Measurements from ENCODE around the gene TSR1. TPM values are rescaled to one million over a fixed set of nuclear protein-coding genes. Genes with fewer than 3 reads are reported as not detected.
A peak's percentile ranks its signal among the peaks of the same experiment; 100 is the strongest.
"Not testable (repeated sequence)": the region's sequence is repeated elsewhere in the genome, so short reads cannot be mapped to it uniquely, and the experiment has no call there.

The TSR1 gene
- total RNA-seq, 8 experiments from 2014 or later, result 27.6 to 70.9 (median 41.3) TPM

DNA sequence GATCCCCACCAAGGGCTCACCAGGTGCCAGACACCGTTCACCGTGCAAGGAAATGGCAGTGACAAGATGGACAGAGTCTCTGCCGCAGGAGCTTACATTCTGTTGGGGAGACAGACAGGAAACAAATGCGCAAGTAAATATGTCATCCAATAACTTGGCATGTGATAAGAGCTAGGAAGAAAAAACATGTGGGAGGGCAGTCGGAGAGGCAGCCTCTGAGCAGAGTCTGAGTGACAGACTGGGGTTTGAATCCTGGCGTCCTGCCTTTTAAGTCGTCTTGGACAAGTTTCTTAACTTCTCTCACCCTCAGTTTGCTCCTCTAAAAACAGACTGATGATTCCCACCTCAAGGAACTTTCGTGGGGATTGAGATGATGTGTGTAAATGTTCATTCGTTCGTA, 8.3 kb upstream of the TSR1 start:
- peaks cover 11 to 13% of the 10 kb centered on the region in 2 donors for H3K4me1 ChIP-seq (replicated peaks in 1 of 2)
- H3K4me3 ChIP-seq, result no peak overlapping the region
- WGBS, 10 experiments, result 73 to 100% (median 94%) methylated on average over 1 to 6 of the region's 10 CpGs; no CpG with 5 or more reads in 1 of the 10 experiments
- in situ Hi-C loops (cut with MboI; ENCODE audit: low pct_unique_long_range_greater_than_20kb in 2 of 9, low sequenced_read_pairs in 9 of 9, unreplicated experiment in 9 of 9), result no loop called here
- no peak for ATAC-seq (replicated peaks in 6 of 8)
- H3K27ac ChIP-seq, result no peak overlapping the region

DNA sequence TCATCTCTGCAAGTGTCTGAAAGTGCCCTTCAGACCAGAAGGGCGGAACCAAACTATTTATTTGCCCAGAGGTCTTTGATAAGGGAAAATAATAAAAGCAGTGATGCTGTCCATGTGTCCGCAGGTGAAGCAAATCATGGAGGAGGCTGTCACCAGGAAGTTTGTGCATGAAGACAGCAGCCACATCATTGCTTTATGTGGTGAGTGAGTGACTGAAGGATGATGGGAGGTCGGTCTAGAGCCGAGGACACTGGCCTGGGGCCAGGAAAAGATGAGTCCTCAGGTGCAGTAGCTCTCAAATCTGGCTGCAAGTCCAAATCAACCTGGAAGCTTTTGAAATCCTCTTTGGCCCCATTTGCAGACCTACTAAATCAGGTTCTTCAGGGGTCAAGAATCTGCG, 7.2 kb upstream of the TSR1 start:
- Histone ChIP-seq H3K4me3 (no peak overlapping the region), H3K4me1 (replicated peaks in 1 of 2) (peaks cover 8 to 12% of the 10 kb centered on the region in 2 donors), H3K27ac (no peak overlapping the region)
- WGBS, 10 experiments, result 50 to 100% (median 87%) methylated on average over 1 to 5 of the region's 5 CpGs; no CpG with 5 or more reads in 1 of the 10 experiments
- no peak for ATAC-seq (replicated peaks in 6 of 8)
- in situ Hi-C loops (cut with MboI; ENCODE audit: low pct_unique_long_range_greater_than_20kb in 2 of 9, low sequenced_read_pairs in 9 of 9, unreplicated experiment in 9 of 9), result no loop called here

DNA sequence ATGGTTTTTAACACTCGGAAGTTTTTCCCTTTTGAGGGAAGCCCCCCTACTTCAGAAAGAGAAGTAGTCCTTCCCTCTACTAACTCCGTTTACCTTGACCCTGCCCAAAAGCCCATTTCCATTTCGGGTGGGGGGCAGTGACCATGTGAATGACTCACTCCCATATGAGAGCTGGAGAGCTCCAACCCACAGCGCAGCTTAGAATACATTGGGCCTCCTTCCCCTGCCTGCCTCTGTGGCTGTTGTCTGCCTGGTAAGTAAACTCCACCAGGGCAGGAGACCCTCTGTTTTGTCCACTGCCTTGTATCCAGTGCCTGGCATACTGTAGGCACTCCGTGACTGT, 2.0 kb upstream of the TSR1 start:
- peak; percentile 5 to 28 (median 12) for ATAC-seq (replicated peaks in 6 of 8)
- in situ Hi-C loops (cut with MboI; ENCODE audit: low pct_unique_long_range_greater_than_20kb in 2 of 9, low sequenced_read_pairs in 9 of 9, unreplicated experiment in 9 of 9), result no loop called here
- 0 to 60% (median 30%) methylated on average over 1 to 2 of the region's 5 CpGs; no CpG with 5 or more reads in 4 of the 10 experiments for WGBS, 10 experiments
- H3K4me1 ChIP-seq (replicated peaks in 1 of 2), result peaks cover 8 to 13% of the 10 kb centered on the region in 2 donors
- H3K4me3 ChIP-seq, result peak overlapping the region; percentile 73 to 99 (median 87)
- no peak overlapping the region for H3K27ac ChIP-seq

DNA sequence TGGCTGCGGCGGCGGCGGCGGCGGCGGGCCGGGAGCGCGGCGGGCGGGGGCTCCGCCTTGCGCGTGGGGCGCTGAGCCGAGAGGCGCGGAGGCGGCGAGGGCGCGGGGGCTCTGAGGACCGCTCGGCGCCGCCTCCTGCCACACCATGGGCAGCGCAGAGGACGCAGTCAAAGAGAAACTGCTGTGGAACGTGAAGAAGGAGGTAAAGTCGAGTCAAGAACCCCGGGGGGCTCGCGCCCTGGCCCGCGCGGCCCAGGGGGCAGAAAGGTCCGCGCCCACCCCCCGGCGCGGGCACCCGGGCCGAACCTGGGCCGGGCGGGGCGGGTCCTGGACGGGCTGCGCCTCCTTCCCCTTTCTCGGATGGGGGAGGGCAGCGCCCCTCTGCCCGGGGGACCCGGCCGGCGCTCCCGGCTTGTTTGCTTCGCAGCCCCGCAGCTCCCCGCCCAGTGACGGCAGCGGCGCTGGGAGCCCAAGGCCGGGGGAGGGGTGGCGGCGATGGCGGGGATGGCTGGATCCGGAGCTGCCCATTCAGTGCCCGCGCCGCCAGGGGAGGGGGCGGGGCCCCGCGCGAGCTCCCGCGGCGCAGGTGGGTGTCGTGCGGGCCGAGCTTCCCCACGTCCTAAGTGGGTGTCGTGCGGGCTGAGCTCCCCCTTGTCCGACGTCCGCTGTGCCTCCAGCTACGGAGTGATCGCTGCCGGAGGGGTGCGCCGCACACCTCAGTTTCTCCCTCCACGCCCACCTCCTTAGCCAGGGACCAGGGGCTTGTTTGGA, 1.5 kb upstream of the TSR1 start:
- WGBS, 10 experiments, result 0% methylated on average over 3 of the region's 92 CpGs; no CpG with 5 or more reads in 9 of the 10 experiments
- H3K27ac ChIP-seq, result peak overlapping the region; percentile 89 to 96
- peak overlapping the region; percentile 73 to 99 (median 87) for H3K4me3 ChIP-seq
- ATAC-seq (replicated peaks in 6 of 8), result peak; percentile 51 to 65 (median 54)
- peaks cover 8 to 13% of the 10 kb centered on the region in 2 donors for H3K4me1 ChIP-seq (replicated peaks in 1 of 2)
- in situ Hi-C loops (cut with MboI; ENCODE audit: low pct_unique_long_range_greater_than_20kb in 2 of 9, low sequenced_read_pairs in 9 of 9, unreplicated experiment in 9 of 9), result no loop called here

DNA sequence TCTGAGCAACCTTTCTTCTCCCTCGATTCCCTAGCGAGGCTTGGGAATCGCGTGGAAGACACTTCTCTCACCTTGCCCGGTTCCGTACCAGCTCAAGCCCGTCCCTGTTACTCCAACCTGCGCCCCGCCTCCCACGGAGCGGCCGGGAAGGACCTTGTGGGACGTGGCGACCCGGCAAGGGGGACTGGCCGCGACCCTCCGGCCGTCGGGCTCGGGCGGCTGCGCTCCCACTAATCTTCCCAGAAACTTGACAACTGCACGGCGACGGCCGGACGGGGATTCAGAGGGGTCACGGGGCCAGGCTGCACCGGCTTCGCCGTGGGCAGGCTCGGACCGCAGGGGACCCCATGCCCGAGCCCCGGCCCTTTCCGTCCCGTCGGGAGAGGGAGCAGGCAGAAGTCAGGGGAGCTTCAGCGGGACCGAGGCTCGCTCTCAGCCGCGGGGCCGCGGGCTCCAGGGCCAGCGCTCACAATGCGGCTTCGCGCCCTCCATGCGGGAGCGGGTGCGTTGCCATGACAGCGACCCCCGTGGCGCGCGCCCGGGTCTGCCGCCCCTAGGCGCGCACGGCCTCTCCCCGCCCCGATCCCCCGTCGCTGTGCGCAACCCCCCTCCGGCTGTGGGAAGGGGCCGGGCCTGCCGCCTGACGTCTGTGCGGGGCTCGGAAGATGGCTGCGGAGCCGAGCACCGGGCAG, 741 bp upstream of the TSR1 start, which contains the start of gene SGSM2:
SGSM2 (plus strand) TSS at position 650 of the 692 bp plus-strand sequence. CDS start 188 bp downstream, outside the sequence.
- in situ Hi-C loops (cut with MboI; ENCODE audit: low pct_unique_long_range_greater_than_20kb in 2 of 9, low sequenced_read_pairs in 9 of 9, unreplicated experiment in 9 of 9), result no loop called here
- Histone ChIP-seq H3K27ac (peak within 1 kb of the TSS; percentile 89 to 96), H3K4me1 (replicated peaks in 1 of 2) (peaks cover 8 to 13% of the 10 kb centered on the region in 2 donors), H3K4me3 (peak within 1 kb of the TSS; percentile 73 to 99 (median 87))
- WGBS, 10 experiments, result 0 to 6% (median 1%) methylated on average over 5 to 33 of the region's 77 CpGs; no CpG with 5 or more reads in 5 of the 10 experiments
- peak; percentile 19 to 80 (median 70) for ATAC-seq (replicated peaks in 6 of 8)

DNA sequence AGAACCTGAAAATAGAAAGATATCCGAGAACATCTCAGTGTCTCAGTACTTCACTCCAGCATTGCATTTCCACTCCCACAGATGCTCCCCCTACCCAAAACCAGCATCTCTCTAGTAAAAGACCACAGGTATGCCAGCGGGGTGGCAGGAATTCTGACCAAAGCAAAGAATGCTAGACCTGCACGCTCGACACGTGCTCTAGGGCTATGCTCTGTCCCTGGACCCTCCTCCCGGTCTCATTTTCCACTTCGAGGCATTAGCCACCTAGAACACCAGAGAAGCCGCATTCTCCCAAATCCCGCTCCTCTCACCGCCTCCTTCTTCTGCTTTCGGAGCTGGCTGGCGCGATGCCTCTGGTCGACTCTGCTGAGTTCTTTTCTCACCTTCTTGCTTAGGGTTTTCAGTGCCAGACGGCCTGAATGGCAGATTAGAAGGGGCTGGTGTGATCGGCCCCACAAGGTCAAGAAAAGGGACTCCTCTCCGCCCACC, 487 bp downstream of the TSR1 start:
- in situ Hi-C loops (cut with MboI; ENCODE audit: low pct_unique_long_range_greater_than_20kb in 2 of 9, low sequenced_read_pairs in 9 of 9, unreplicated experiment in 9 of 9), result no loop called here
- Histone ChIP-seq H3K4me1 (replicated peaks in 1 of 2) (peaks cover 8 to 13% of the 10 kb centered on the region in 2 donors), H3K27ac (peak overlapping the region; percentile 89 to 96), H3K4me3 (peak overlapping the region; percentile 73 to 99 (median 87))
- 0 to 20% (median 0%) methylated on average over 1 to 10 of the region's 17 CpGs; no CpG with 5 or more reads in 2 of the 10 experiments for WGBS, 10 experiments
- ATAC-seq (replicated peaks in 6 of 8), result no peak

DNA sequence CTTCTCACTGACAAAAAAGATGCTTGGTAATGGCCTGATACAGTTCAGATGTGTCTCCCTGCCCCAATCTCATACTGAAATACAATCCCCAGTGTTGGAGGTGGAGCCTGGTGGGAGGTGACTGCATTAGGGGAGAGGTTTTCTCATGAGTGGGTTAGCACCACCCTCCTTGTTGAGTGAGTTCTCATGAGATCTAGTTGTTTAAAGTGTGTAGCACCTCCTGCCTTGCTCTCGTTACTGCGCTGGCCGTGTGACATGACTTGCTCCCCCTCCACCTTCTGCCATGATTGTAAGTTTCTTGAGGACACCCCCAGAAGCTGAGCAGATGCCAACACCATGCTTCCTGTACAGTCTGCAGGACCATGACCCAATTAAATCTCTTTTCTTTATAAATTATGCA, 5.0 kb downstream of the TSR1 start:
- Histone ChIP-seq H3K4me1 (replicated peaks in 1 of 2) (peaks cover 8% of the 10 kb centered on the region in 2 donors), H3K27ac (no peak overlapping the region), H3K4me3 (no peak overlapping the region)
- ATAC-seq (replicated peaks in 6 of 8), result peak in 1 of 8 experiments; percentile 8
- in situ Hi-C loops (cut with MboI; ENCODE audit: low pct_unique_long_range_greater_than_20kb in 2 of 9, low sequenced_read_pairs in 9 of 9, unreplicated experiment in 9 of 9), result no loop called here
- WGBS, 10 experiments, result 95 to 100% (median 100%) methylated on average over 2 to 3 of the region's 3 CpGs; no CpG with 5 or more reads in 7 of the 10 experiments

DNA sequence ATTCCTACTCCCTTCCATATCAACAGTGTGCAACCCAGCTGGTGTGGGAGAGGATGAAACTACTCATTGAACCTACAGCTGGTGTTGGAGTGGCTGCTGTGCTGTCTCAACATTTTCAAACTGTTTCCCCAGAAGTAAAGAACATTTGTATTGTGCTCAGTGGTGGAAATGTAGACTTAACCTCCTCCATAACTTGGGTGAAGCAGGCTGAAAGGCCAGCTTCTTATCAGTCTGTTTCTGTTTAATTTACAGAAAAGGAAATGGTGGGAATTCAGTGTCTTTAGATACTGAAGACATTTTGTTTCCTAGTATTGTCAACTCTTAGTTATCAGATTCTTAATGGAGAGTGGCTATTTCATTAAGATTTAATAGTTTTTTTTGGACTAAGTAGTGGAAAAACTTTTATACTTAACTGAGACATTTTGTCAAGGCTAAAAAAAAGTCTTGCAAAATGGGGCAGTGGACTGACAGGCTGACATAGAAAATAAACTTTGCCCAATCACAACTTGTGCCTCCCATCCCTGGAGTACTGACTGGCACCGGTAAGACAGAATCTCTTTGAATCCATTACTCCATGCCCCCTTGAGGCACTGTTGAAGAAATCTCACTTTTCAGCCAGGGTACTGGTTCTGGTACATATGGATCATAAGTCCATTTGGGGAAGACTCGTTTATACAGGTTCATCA, 12.5 kb downstream of the TSR1 start:
- 29 to 100% (median 85%) methylated on average over 1 to 2 of the region's 2 CpGs; no CpG with 5 or more reads in 3 of the 10 experiments for WGBS, 10 experiments
- Histone ChIP-seq H3K4me3 (no peak overlapping the region), H3K4me1 (replicated peaks in 1 of 2) (no peaks in the 10 kb centered on the region), H3K27ac (no peak overlapping the region)
- in situ Hi-C loops (cut with MboI; ENCODE audit: low pct_unique_long_range_greater_than_20kb in 2 of 9, low sequenced_read_pairs in 9 of 9, unreplicated experiment in 9 of 9), result no loop called here
- no peak for ATAC-seq (replicated peaks in 6 of 8)

DNA sequence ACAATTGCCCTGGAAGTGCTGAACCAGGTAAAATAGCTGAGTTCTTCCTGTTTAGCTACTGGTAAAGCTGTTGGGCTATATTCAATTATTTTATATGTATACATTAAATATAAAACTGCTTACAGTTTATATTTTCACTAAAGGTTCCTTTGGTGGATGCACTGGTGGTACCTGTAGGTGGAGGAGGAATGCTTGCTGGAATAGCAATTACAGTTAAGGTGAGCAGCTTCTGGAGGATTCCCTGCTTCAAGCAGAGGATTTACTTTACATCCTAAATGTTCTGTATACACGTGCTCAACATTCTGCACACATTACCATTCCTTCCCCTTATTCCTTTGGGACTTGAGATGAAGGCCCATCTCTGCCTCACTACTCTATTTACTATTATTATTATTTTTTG, 14.9 kb downstream of the TSR1 start:
- 50 to 100% (median 100%) methylated on average over 1 of the region's 1 CpG; no CpG with 5 or more reads in 4 of the 10 experiments for WGBS, 10 experiments
- ATAC-seq (replicated peaks in 6 of 8), result no peak
- H3K4me1 ChIP-seq (replicated peaks in 1 of 2), result no peaks in the 10 kb centered on the region
- in situ Hi-C loops (cut with MboI; ENCODE audit: low pct_unique_long_range_greater_than_20kb in 2 of 9, low sequenced_read_pairs in 9 of 9, unreplicated experiment in 9 of 9), result no loop called here
- H3K27ac ChIP-seq, result no peak overlapping the region
- H3K4me3 ChIP-seq, result no peak overlapping the region

DNA sequence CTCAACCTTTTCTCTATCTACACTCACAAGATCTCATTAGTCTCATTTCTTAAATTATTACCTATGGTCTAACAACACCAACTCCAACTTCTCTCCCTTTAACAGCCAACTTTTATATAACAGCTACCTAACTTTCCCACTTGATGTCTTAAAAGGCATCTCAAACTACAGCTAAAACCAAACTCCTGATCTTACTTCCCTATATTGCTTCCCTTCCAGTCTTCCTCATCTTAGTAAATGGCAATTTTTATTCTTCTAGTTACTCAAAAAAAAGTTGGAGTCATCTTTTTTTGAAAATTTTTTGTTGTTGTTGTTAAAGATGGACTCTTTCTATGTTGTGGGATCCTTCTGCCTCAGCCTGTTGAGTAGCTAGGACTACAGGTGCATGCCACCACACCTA, 17.2 kb downstream of the TSR1 start:
- H3K27ac ChIP-seq, result no peak overlapping the region
- in situ Hi-C loops (cut with MboI; ENCODE audit: low pct_unique_long_range_greater_than_20kb in 2 of 9, low sequenced_read_pairs in 9 of 9, unreplicated experiment in 9 of 9), result no loop called here
- H3K4me3 ChIP-seq, result no peak overlapping the region
- no peaks in the 10 kb centered on the region for H3K4me1 ChIP-seq (replicated peaks in 1 of 2)
- peak in 1 of 8 experiments; percentile 8 for ATAC-seq (replicated peaks in 6 of 8)

DNA sequence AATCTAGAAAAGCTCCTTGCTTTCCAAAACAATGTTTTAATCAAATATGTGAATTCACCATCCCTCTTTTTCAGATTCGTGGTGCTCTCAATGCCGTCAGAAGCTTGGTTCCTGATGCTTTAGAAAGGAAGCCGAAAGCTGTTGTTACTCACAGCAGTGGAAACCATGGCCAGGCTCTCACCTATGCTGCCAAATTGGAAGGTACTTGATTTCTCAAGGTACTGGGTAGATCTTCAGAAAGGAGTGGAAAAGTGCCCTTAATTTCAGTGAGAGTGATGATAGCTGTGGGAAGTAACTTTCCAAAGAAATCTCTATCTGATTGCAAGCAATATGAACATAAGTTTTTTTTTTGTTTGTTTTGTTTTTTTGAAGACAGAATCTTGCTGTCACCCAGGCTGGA, 18.5 kb downstream of the TSR1 start:
- no peaks in the 10 kb centered on the region for H3K4me1 ChIP-seq (replicated peaks in 1 of 2)
- H3K27ac ChIP-seq, result no peak overlapping the region
- H3K4me3 ChIP-seq, result no peak overlapping the region
- in situ Hi-C loops (cut with MboI; ENCODE audit: low pct_unique_long_range_greater_than_20kb in 2 of 9, low sequenced_read_pairs in 9 of 9, unreplicated experiment in 9 of 9), result no loop called here
- no peak for ATAC-seq (replicated peaks in 6 of 8)
- WGBS, 10 experiments, result 40 to 100% (median 90%) methylated on average over 1 to 3 of the region's 3 CpGs; no CpG with 5 or more reads in 2 of the 10 experiments

DNA sequence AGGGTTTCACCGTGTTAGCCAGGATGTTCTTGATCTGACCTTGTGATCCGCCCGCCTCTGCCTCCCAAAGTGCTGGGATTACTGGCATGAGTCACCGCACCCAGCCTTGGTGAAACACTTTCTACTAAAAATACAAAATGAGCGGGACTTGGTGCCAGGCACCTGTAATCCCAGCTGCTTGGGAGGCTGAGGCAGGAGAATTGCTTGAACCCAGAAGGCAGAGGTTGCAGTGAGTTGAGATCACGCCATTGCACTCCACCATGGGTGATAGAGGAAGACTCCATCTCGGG, 19.4 kb downstream of the TSR1 start:
- ATAC-seq (replicated peaks in 6 of 8), result not testable (repeated sequence)
- 85 to 100% (median 93%) methylated on average over 2 to 7 of the region's 7 CpGs; no CpG with 5 or more reads in 6 of the 10 experiments for WGBS, 10 experiments

DNA sequence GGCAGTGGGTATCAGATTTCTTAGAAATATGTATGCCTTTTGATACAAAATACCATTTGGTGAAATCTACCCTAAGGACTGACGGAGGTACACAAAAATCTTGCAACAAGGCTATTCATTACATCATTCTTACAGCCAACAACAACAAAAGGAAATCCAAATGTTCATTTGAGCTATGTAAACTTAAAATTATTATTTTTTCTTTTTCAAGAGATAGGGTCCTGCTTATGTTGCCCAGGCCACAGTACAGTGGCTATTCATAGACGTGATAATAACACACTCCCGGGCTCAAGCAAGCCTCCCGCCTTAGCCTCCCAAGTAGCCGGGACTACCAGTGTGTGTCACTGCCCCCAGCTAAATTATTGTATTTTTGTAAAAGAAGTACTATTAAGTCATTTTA, 23.5 kb downstream of the TSR1 start:
- no peak for ATAC-seq (replicated peaks in 6 of 8)
- WGBS, 10 experiments, result 80 to 100% (median 93%) methylated on average over 1 to 5 of the region's 5 CpGs; no CpG with 5 or more reads in 1 of the 10 experiments
- in situ Hi-C loops (cut with MboI; ENCODE audit: low pct_unique_long_range_greater_than_20kb in 2 of 9, low sequenced_read_pairs in 9 of 9, unreplicated experiment in 9 of 9), result no loop called here

More for the DNA sequence above, 19.4 kb downstream of the TSR1 start:
- H3K4me1 ChIP-seq (replicated peaks in 1 of 2); H3K4me3 ChIP-seq; in situ Hi-C loops (cut with MboI; ENCODE audit: low pct_unique_long_range_greater_than_20kb in 2 of 9, low sequenced_read_pairs in 9 of 9, unreplicated experiment in 9 of 9); H3K27ac ChIP-seq: not testable (repeated sequence)

More for the DNA sequence above, 23.5 kb downstream of the TSR1 start:
- Histone ChIP-seq H3K4me1 (replicated peaks in 1 of 2) (no peaks in the 10 kb centered on the region), H3K27ac (no peak overlapping the region), H3K4me3 (no peak overlapping the region)

Data from motor neuron (in vitro differentiated cells).